CD4-positive, alpha-beta T cell treated with Interleukin-17A for 1 hour (primary cell): Measurements from ENCODE around the gene SRRT.
"Not testable (repeated sequence)": the region's sequence is repeated elsewhere in the genome, so short reads cannot be mapped to it uniquely, and the experiment has no call there.

Experiments
- DNase-seq: peaks from one replicate; pipeline ENCODE4 v3.0.0-alpha.2; 2020

Gene SRRT

GRCh38 chr7:100874577-100875355 is at the start of gene SRRT:
TSS of gene SRRT (plus strand) at chr7:100875103. CDS start at chr7:100875591, 488 bp downstream.
- DNase-seq = peak; percentile 98

- DNase-seq = no peak
These were observed 49.7 kb upstream of the SRRT start for GRCh38 chr7:100825215-100825671.

- DNase-seq = no peak
These were observed 49.0 kb upstream of the SRRT start for GRCh38 chr7:100825751-100826513.

DNA sequence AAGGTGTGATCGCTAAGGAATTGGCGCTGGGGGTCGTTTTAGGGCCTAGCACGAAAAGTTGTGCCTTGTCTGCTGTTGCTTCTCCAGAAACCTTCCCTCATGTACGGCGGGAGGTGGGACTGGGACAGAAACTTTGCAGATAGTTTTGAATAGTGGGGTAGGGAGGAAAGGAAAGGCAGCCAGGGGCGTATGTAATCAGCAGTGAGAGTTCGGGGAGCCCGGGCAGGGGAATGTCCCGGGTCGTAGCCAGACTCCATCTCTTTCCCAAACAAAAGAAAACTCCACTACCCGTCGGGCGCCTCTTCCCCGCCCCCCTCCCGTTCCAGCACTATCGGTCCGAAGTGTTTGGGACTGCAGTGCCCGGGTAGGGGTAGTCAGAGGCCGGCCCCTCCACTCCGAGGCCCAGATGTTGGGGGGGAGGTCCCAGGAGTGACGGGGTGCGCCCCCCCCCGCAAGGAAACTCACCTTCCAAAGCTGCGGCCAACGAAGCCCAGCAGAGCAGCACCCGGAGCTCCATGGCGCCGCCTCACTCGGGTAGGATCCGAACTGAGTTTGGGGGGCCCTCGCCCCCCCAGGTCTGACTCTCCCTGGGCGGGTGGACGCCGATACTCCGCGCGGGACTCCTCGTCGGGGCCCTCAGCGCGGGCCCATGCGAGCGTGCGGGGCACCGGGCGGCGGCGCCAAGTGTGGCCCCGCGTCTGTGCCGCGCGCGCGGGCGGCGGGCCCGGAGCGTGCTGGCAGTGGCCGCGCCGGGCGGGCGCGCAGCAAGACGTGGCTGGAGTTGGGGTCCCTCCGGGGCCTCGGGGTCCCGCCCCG is 48.2 kb upstream of the SRRT start:
- DNase-seq = no peak

GRCh38 chr7:100827330-100828226 is 47.3 kb upstream of the SRRT start, which contains the start of gene EPHB4:
TSS of gene EPHB4 (minus strand) at chr7:100827523. CDS start at chr7:100827030, 493 bp downstream.
- no peak for DNase-seq

GRCh38 chr7:100829150-100829716 is 45.7 kb upstream of the SRRT start:
- DNase-seq = no peak

- no peak for DNase-seq
These were observed 44.5 kb upstream of the SRRT start for GRCh38 chr7:100830396-100830795.

GRCh38 chr7:100832281-100832633 is 42.6 kb upstream of the SRRT start:
- no peak for DNase-seq

GRCh38 chr7:100835903-100836811 is 38.7 kb upstream of the SRRT start:
- DNase-seq = no peak

- no peak for DNase-seq
These were observed 38.1 kb upstream of the SRRT start for GRCh38 chr7:100836812-100837098.

DNA sequence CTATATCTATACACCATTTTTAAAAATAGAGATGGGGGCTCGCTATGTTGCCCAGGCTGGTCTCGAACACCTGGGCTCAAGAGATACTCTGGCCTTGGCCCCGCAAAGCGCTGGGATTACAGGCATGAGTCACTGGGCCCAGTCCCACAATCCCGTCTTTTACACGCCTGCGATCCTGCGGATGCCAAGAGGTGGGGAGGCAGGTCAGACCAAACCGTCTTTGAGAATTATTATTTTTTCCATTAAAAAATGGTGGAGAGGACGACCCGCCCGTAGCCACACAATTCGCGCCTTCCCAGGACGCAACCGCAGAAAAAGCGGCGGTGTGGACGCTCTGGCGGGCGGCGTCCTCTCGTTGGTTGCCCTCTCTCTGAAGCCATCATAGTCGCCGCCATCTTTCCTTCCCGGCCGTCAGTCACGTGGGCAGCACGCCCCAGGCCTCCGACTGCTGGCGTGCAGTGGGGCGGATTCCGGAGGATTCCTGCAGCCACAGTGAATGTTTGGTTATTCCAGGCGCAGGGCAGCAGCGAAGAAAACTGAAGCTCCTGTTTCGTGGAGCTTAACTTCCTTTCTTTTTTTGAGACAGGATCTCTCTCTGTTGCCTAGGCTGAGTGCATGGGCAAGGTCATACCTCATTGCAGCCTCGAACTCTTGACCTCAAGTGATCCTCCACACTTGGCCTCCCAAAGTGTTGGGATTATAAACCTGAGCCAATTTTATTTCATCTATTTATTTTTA is 37.6 kb upstream of the SRRT start:
- peak; percentile 80 for DNase-seq

DNA sequence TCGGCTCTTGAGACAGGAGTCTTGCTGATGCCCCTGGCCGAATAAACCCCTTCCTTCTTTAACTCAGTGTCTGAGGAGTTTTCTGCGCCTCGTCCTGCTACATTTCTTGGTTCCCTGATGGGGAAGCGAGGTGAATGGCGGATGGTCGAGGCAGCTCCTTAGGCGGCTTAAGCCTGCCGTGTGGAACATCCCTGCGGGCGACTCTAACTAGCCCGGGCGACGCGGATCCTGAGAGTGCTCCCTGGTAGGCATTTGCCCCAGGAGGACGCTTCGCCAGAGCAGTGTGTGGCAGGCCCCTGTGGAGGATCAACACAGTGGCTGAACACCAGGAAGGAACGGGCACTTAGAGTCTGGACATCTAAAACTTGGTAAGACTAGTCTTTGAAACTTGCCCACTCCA is 35.5 kb upstream of the SRRT start:
- DNase-seq = no peak

DNA sequence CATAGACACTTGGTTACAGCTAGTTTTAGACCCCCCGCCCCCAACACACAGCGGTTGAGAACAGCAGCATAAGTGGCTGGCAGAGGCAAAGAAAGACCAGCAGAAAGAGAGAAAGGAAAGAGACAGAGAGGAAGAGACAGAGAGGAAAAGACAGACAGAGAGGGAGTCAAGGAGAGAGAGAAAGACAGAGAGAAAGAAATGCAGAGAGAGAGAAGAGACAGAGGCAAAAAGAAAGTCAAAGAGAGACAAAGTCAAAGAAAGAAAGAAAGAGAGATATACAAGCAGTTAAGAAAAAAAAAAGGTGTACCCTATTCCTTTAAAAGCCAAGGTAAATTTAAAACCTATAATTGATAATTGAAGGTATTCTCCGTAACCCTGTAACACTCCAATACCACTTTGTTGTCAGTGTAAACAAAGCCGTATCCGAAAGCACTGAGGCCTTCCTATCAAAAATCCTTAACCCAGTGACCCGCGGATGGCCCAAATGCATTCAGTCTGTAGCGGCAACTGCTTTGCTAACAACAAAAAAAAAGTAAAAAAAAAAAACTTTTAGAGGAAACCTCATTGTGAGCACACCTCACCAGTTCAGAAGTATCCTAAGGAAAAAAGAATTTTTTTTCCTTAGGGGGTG is 34.3 kb upstream of the SRRT start:
- no peak for DNase-seq

DNA sequence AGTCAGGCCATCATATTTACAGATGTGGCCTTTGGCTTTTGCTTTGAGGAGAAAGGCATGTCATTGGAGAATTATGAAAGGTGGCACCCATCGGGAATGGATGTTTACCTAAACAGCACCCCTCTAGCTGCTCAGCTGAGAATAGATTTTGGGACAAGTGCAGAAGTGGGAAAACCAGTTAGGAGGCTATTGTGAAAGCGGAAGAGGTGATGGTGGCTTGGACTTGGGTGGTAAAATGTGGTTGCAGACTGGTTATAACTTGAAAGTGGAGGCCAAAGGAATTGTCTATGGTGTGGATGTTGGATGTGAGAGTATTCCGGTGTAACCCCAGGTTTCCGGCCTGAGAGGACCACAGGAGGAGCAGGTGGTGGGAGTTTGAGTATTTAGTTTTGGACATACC is 27.5 kb upstream of the SRRT start:
- DNase-seq = no peak

DNA sequence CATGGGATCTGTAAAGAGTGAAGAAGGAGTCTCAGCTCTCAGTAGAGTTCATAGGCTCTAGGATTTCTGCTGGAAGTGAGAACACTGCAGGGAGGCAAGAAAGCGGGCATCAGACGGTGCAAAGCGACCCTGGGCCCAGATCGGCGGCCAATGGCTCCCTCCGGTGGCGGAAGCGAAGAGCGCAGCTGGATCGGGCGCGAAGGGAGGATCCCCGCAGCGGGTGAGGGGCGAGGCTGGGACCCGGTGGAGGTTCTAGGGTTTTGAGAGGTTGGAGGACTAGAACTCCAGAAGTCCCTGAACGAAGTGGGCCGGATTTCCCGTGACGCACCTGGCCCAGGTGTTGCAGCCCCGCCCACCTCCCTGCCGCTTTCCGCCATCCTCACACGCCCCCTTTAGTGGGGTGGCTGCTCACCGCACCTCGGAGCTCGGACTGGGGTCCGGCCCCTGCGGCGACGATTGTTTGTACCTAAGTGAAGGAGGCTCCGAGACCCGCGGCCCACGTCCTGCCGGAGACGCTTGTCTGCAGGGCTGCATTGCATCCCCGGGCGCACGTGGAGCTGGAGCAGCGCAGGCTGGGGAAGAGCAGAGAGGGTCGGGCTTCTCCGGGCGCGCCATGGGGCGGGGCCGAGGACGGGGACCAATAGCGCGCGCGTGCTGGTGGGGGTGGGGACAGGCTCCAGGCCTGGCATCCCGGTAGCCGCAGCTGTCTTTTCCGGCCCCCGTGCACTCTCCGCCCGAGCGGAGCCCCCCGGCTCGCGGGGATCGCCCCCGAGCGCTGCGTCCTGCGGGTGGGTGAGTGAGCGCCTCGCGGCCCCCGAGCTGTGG is 22.6 kb upstream of the SRRT start, which contains the start of gene SLC12A9:
Gene SLC12A9, plus strand, starts transcription at position 666 of the 825 bp plus-strand sequence. CDS start 1,485 bp downstream, outside the sequence.
- DNase-seq = peak; percentile 87

- no peak for DNase-seq
These were observed 20.6 kb upstream of the SRRT start for GRCh38 chr7:100854146-100854895.

DNA sequence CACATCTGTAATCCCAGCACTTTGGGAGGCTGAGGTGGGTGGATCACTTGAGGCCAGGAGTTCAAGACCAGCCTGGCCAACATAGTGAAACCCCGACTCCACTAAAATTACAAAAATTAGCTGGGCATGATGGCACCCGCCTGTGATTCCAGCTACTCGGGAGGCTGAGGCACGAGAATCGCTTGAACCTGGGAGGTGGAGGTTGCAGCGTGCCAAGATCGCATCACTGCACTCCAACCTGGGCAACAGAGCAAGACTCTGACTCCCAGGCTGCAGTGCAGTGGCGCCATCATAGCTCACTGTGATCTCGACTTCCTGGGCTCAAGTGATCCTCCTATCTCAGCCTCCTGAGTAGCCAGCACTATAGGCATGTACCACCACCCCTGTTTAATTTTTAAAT is 20.0 kb upstream of the SRRT start:
- not testable (repeated sequence) for DNase-seq

DNA sequence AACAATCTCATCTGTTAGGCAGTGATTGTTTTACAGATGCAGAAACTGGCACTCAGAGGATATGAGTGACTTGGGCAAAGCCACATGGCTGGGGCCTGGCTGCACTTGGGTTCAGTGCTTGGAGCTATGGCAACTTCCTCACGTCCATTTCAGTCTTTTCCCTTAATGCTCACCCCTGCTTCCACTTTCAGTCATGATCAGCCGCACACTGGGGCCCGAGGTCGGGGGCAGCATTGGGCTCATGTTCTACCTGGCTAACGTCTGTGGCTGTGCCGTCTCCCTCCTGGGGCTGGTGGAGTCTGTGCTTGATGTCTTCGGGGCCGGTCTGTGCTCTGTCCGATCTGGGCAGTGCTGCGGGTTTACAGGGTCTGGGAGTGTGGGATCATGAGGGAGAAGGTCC is 19.4 kb upstream of the SRRT start:
- no peak for DNase-seq
